GM10248 (cell line): Measurements from ENCODE around the gene STOM.

Experiments
- CTCF ChIA-PET: fragments of 300-600 bp; sonication (Branson Sonifier 250); formaldehyde crosslinking; extraction: SDS; loops from one replicate; lab custom pipeline; 2021; ENCODE audit warnings: antibody characterized with exemption; lab: Yijun Ruan, JAX
- POLR2A ChIA-PET: fragments of 350-650 bp; sonication (Branson Sonifier 250); formaldehyde crosslinking; extraction: SDS; loops from one replicate; lab custom pipeline; 2020; ENCODE audit warnings: antibody characterized with exemption; lab: Yijun Ruan, JAX
- DNase-seq: peaks from one replicate; pipeline ENCODE4 v3.0.0; 2012; ENCODE audit errors: extremely low spot score
- CTCF ChIP-seq: IDR thresholded peaks from 2 replicates; pipeline ENCODE4 v1.5.1; 2012; ENCODE audit warnings: mild to moderate bottlenecking, low read depth; ENCODE audit errors: extremely low read depth, missing control alignments, control extremely low read depth

Gene STOM

GRCh38 chr9:121303456-121304451 lies 66.3 kb downstream of the STOM start:
- ChIA-PET CTCF (interaction anchor here (0.8 to 4.1 kb wide), 3 partner anchors 10 to 91 kb away, joined by 3 to 31 read pairs (median 3); no protein-coding TSS in a partner anchor), POLR2A (no interaction called here)
- DNase-seq: no peak
- TF ChIP-seq CTCF: no peak

- POLR2A ChIA-PET: no interaction called here
- no peak for TF ChIP-seq CTCF
These were observed 67.3 kb downstream of the STOM start for GRCh38 chr9:121302786-121303185.

GRCh38 chr9:121302341-121302740 lies 67.7 kb downstream of the STOM start:
- ChIA-PET POLR2A (no interaction called here), CTCF (no interaction called here)
- TF ChIP-seq CTCF: no peak
- no peak for DNase-seq

More at GRCh38 chr9:121302786-121303185, 67.3 kb downstream of the STOM start:
- DNase-seq: no peak
- CTCF ChIA-PET: interaction anchor here (4.1 kb wide), 1 partner anchor 18 kb away, joined by 31 read pairs; no protein-coding TSS in a partner anchor

GRCh38 chr9:121301881-121302286 lies 68.2 kb downstream of the STOM start:
- POLR2A ChIA-PET: no interaction called here
- CTCF ChIA-PET: interaction anchor here (1.0 kb wide), 1 partner anchor 24 kb away, joined by 3 read pairs; no protein-coding TSS in a partner anchor
- no peak for TF ChIP-seq CTCF
- DNase-seq: no peak

- no peak for TF ChIP-seq CTCF
- no peak for DNase-seq
- CTCF ChIA-PET: interaction anchor here (0.7 to 1.0 kb wide), 2 partner anchors 17 to 23 kb away, joined by 3 read pairs; no protein-coding TSS in a partner anchor
- POLR2A ChIA-PET: no interaction called here
These were observed 69.5 kb downstream of the STOM start for GRCh38 chr9:121300283-121301119.
